Measurements from ENCODE around the gene ACHE.
A peak's percentile ranks its signal among the peaks of the same experiment; 100 is the strongest.

Gene ACHE

DNA sequence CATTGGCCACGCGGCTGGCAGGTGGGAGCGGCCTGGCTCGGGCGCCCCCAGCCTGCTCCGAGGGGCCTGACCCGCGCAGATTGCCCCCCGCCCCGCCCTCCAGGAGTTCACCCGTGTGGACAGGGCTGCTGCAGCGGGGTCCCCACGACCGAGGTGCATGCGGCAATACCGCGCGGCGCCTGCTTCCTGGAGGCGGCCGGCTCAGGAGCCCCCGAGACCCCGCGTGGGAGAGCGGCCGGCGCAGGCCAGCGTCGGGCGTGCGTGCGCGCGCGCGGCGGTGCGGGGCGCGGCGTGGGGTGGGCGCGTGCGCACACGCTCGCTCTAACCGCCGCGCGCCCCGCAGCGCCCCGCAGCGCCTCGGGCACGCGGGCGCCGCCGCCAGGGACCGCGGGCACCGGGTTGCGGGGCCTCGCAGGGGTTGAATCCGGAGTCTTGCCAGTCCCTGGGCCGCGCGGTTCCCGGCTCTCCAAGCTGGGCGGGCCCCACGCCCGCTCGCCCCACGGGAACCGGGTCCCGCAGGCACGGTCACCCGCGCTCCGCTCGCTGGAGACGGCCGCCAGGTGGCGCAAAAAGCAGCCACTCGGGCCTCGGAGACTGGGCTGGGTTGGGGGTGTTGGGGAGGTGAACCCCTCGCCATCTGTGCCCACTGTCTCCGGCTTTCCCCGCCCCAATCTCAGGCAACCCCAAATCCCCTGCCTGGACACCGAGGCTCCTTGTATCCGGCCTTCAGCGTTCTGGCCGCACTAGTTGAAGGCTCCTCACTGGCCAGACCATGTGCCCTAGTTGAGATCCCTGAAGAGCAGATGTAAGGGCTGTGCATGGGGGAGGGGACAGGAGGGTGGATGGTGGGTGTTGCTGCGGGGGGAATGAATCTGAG is 1.3 kb upstream of the ACHE start:
- peak; percentile 48 to 62 for DNase-seq (ENCODE audit: low read depth in 2 of 2)

DNA sequence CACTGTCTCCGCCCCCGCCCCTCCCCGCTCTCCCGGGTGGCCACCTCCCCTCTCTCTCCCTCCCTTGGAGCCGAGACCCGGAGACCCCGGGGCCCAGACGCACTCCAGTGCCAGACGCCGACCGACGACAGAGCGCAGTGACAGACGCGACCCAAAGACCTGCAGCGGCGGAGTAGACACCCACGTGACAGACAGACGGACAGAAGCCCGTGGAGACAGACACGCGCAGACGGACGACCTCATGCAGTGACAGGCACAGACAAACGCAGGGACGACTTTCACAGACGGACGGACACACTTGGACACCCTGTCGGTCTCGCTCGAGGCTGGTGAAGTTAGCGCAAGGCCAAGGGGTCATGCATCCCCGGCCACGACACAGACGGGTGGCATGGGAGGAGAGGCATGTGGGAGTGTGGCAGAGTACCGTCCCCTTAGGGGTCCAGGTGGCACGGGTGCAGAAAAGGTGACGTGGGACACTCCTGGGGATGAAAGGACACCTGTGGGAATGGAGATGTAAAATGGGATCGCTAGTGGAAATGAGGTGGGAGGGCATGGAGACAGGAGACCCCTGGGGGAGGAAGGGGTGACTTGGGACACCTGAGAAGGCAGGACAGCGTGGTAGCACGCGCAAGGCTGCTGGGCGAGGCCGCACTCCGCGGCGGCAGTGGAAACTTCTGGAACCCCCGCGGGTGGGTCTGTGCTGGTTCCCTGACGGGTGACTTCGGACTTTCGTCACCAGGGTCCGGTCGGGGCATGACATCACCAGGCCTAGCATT is 456 bp upstream of the ACHE start:
- DNase-seq (ENCODE audit: low read depth in 2 of 2): no peak

DNA sequence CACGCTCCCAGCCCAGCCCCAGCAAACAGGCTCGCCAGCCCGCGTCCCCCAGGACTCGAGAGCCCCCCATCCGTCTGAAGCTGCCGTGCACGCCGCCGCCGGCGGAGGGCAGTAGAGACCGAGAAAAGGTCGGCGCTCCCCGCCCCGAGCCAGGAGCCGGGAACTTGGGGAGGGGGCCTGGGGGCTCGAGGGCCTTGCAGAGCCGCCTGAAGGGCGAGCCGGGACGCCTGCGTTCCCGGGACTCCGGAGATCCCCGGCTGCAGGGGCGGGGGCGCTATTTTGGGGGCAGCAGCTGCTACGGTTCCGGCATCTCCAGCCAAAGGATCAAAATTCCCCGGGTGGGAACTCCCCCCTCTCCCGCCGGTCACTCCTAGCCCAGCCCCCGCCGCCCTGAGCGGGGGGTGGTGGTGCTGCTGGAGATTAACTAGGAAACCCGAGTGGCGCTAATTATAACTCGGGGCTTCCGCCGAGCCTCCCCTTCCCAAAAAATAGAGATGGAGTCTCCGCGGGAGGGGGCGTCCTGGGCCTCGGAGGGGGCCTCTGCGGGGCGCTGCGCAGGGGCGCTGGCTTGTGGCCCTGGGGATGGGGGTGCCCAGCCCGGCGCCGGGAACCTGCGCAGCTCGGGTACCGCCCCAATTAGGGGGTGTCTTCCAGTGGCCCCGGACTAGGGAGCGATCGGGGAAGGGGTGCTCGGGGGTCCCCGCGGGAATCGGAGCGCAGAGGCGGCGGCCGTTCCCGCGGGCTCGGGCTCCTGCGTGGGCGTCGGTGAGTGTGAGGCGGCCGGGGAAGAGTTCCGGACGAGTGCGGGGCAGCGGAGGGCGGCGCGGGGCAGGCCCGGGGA is 608 bp downstream of the ACHE start:
- no peak for DNase-seq (ENCODE audit: low read depth in 2 of 2)

DNA sequence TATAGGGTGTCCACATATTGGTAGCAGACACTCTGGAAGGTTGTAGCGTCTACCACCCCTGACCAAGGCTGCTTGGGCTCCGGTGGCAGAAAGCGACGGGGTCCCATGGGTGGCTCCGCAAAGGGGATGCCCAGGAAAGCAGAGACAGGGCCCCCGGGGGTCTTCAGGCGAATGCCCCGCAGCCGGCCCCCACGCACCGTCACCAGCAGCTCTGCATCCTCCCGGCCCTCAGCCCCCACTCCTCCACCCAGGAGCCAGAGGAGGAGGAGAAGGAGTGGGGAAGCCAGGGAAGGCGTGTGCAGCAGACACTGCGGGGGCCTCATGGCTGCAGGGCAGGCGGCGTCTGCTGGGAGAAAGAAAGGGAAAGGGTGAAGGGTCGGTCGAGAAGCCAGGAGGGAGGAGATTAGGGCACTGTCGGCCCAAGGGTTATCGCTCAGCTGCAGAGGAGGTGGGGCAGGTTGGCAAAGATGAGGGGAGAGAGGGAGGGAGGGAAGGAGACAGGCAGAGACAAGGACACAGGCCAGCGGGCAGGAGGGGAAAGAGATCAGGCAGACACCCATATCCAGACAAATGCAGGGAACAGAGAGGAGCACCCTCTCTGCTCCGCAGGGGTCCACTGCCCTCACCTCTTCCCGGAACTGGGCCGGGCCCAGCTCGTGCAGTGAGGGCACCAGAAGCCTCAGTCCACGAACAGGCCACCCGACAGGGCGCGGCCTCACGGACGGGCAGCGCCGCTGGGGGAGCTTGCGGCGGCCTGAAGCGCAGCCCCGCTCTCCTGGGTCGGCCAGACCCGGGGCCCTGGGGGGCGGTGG is 1.6 kb downstream of the ACHE start:
- DNase-seq (ENCODE audit: low read depth in 2 of 2): no peak

DNA sequence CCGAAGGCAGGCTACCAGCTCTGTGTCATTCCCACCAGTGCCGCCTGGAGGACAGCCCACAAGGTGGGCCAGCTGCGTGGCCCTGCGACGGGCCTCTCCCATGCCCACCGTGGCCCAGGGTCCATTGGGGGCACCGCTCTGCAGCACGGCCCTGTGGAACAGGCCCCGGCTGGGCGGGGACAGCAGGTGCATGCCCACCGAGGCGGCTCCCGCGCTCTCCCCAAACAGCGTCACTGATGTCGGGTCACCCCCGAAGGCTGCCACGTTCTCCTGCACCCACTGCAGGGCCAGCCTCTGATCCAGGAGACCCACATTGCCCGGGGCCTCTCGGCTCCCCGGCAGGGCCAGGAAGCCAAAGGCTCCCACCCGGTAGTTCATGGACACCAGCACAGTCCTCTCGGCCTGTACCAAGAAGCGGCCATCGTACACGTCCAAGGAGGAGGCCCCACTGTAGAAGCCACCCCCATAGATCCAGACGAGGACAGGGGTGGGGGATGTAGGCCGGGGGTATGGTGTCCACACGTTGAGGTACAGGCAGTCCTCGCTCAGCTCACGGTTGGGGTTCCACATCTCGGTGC is 2.3 kb downstream of the ACHE start:
- DNase-seq (ENCODE audit: low read depth in 2 of 2): no peak

DNA sequence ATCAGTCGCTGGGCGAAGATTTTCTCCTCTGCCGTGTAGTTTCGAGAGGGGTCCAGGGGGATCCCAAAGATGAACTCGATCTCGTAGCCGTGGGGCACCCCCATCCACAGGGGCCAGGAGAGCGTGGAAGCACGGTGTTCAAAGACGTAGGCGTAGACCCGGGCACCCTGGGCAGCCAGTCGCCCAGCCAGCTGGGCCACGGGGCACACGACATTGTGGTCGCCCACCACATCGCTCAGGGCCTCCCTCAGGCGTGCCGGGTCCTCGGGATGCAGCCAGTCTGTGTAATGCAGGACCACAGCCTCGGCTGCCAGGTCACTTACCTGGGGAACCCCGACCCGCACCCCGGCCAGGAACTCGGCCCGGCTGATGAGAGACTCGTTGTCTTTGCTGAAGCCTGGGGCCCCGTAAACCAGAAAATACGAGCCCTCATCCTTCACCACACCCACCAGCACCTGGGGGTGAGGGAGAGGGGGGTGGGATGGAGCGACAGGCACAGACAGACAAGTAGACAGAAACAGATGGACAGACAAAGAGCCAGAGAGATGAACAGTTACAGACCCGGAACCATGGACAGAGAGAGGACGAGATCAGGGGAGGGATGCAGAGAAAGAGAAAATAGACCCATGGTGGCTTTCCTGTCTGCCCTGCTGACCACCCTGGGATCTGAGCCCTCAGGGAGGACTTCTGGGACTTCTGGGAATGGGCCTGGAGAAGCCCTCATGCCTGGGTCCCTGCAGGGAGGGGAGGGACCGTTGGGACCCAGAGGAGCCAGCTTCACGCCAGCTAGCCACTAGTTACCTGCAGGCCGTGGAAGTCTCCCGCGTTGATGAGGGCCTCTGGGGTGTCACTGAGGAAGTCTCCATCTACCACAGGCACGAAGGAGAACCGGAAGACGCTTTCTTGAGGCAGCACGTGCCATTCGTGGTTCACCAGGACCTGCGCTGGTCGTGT is 3.0 kb downstream of the ACHE start:
- DNase-seq (ENCODE audit: low read depth in 2 of 2): no peak

DNA sequence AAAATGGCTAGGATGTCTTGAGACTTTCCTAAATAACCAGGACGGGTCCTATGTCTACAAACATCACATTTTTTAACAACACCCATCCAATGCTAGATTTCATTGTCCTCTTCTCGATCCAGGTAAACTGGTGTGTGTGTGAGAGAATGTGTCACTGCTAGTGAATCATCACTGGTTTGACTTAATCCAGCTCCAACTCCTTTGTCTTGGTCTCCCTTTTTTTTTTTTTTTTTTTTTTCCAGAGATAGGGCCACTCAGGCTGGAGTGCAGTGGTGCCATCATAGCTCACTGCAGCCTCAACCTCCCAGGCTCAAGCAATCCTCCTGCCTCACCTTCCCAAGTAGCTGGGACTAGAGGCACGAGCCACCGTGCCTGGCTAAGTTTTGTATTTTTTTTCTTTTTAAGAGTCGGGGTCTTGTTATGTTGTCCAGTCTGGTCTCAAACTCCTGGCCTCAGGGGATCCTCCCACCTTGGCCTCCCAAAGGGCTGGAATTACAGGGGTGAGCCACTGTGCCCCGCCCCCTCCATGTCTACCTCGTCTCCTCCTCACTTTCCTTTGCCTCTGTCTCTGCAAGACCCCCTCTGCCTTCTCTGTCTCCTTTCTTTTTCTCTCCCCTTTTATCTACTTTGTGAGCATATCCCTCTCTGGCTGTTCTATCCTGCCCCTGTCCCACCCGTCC is 4.0 kb downstream of the ACHE start:
- DNase-seq (ENCODE audit: low read depth in 2 of 2): no peak

DNA sequence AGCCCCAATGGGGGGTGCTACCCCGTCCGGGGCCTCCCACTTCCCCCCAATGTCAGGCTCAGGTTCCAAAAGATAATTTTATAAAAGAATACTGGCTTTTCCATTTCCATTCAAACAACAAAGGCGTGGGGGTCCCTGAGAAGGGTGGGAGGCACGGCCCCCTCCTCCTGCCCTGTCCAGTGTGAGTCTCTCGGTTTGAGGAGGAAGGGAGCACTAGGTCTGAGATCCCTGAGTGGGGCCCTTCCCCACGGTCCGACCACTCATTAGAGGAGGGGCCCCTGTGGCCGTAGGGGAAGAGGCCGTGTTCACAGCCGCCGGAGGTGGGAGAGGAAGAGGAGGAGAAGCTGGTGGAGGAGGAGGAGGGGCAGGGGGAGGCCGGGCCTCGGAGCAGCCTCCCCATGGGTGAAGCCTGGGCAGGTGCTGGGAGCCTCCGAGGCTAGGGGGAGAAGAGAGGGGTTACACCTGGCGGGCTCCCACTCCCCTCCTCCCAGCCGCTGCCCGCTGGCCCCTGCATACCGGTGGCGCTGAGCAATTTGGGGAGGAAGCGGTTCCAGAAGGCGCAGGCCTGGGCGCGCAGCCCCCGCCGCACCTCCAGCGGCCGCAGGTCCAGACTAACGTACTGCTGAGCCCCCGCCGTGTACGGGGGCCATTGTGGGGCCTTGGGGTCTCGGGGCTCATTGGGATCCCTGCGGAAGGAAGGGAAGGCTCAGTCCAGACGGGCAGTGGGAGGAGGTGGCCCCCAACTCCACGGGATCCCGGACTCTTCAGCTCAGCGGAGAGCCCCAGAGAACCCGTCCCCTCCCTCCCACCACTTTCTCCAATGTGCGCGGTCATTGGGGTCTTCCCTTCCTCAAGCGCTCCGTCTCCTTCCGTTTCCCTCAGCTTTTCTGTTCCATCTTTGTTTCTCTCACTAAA is 4.8 kb downstream of the ACHE start:
- DNase-seq (ENCODE audit: low read depth in 2 of 2): no peak

DNA sequence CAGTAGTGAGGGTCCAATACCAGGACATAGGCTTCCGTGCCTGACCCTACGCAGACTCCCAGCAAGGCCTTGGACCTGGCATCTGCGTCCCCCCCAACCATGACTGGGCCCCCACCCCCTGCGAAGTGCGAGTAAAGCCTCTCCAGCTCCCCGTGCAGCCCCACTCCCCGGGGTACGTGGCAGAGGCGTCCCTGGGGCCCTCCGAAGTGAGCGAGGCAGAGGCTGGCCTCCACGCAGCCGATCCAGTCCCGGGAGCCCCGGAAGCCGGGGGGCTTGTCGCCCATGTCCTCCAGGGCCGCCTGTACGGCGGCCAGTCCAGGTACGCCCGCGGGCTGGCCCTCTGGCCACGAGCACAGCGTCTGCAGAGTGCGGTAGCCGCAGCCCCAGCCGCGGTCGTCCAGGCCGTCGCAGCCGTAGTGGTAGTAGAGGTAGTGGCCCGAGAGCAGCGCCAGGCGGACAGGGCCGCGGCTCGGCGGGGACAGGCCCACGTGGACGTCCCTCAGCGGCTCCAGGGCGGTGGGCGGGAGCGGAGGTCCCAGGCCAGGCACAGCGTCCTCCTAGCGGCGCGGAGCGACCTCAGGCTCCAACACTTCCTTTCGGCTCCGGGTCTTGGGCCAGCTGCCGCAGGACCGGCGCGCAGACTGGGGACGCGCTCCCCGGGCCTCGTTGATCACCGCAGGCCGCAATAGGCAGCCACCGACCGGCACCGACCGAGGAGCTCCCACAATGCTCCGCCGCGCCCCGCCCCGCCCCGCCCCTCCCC is 6.5 kb downstream of the ACHE start, which contains the start of gene UFSP1:
Gene UFSP1, minus strand, starts transcription at position 728 of the 763 bp plus-strand sequence. Its CDS starts 444 bp downstream, at position 284.
- no peak for DNase-seq (ENCODE audit: low read depth in 2 of 2)

DNA sequence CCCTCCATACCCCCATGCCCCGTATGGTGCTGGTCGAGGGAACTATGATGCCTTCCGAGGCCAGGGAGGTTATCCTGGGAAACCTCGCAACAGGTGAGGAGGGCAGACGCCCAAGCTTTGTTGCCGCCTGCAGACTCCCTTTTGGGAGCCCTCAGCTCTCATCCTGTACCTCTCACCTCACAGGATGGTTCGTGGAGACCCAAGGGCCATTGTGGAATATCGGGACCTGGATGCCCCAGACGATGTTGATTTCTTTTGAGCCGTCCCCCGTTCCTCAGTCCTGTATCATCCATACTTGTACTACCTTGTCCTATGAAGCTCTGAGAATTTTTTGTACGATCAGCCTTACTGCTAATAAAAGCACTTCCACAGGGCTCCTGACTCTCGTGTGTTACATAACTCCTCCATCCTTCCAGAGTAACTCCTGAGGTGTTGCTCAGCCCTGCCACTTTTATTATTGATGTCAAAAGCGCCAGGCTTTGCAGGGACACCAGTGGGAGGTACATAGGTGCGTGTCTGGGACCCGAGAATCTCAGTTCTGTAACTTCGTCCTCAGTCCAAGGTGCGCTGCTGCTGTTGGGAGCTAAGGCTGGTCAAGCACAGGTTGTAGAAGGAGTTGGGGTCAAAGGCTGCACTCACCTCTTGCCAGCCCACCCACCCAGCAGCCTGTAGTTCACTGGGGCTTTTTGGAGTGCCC is 7.2 kb downstream of the ACHE start:
- no peak for DNase-seq (ENCODE audit: low read depth in 2 of 2)

DNA sequence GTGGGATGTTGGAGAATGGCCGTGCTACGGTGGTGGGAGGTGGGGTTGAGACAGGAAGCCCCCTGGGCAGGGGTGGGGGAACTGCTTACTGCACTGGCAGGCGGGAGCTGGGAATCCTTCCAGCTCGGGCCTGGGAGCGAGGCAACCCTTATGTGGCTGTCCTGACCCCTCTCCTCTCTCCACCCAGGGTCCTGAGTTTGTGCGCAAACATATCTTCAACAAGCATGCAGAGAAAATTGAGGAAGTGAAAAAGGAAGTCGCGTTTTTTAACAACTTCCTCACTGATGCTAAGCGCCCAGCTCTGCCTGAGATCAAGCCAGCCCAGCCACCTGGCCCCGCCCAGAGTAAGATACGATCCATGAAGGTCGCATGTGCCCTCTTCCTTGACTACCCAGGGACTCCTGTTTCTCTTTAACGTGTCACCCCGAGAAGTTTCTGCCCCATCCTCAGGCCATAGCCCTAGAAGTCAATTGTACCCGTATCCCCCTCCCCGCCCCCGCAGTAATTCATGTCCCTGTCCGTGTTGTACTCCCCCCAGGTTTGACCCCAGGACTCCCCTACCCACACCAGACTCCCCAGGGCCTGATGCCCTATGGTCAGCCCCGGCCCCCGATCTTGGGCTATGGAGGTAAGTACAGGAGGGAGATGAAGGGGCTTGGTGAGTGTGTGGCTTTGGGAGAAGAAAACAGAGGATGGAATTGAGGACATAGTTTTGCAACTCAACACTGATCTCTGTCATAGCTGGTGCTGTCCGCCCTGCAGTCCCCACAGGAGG is 8.0 kb downstream of the ACHE start:
- DNase-seq (ENCODE audit: low read depth in 2 of 2): peak in 1 of 2 experiments; percentile 52

DNA sequence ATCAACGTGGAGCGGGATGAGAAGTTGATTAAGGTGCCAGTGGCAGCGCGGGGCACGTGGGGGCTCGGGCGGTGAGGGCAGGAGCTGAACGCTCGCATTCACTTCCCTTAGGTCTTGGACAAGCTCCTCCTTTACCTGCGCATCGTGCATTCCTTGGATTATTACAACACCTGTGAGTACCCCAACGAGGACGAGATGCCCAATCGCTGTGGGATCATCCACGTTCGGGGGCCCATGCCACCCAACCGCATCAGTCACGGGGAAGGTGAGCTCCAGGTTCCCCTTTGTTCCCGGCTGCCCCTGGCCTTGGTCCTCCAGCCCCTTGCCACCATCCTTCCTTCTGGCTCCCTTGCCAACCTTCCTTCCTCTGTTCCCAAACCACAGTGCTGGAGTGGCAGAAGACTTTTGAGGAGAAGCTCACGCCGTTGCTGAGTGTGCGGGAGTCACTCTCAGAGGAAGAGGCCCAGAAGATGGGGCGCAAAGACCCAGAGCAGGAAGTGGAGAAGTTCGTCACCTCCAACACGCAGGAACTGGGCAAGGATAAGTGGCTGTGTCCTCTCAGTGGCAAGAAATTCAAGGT is 8.7 kb downstream of the ACHE start:
- DNase-seq (ENCODE audit: low read depth in 2 of 2): no peak

DNA sequence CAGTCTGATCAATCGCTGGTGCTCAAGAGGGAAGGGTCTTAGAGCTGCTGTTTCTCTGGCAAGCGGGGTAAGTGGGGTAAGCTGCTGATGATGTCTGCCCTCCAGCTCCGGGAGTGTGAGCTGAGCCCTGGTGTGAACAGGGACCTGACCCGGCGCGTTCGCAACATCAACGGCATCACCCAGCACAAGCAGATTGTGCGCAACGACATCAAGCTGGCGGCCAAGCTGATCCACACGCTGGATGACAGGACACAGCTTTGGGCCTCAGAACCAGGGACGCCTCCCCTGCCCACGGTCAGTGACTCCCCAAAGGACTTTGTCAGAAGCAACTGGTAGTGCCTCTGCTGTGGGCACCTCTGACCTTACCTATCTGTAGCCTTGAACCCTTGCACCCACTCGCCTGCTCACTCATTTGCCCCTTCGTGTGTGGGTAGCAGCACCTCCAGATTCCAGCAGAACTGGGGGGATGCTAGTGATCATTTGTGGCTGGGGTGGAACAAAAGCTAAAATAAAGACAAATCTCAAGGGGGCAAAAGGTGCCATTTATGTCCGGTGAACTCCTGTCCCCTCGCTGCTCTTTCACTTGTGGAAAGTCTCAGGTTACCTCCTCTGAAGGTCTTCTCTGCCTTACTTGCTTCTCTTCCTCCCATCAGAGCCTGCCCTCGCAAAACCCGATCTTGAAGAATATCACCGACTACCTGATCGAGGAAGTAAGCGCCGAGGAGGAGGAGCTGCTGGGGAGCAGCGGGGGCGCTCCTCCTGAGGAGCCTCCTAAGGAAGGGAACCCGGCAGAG is 9.3 kb downstream of the ACHE start:
- no peak for DNase-seq (ENCODE audit: low read depth in 2 of 2)

DNA sequence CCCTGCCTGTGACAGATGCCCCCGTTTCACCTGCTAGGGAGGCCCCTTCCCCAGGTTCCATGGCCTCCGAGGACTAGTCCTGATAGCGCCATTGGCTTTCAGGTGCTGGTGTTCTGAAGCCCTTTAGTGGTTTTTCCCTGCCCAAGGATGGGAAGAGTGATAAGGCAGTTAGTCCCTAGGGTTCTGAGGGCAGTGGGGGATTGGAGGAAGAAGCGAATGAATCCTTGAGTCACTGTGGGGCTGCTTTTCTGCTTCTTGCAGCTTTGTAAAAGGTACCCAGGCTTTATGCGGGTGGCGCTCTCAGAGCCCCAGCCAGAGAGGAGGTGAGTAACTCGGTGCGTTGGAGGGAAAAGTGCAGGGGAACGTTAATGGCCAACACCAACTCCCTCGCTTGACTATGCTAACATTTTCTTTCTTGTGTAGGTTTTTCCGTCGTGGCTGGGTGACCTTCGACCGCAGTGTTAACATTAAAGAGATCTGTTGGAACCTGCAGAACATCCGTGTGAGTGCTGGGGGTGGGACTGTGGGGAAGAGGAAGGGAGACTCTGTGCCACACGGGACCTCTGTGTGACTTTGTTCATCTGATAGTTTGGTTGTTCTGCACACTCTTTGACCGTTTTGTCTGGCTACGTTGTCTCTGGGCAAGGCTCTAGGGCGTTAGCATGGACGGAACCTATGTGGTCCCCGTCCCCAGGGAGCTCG is 10.1 kb downstream of the ACHE start:
- DNase-seq (ENCODE audit: low read depth in 2 of 2): no peak
